Measurements from ENCODE around the gene CCDC142. TPM values are rescaled to one million over a fixed set of nuclear protein-coding genes. Genes with fewer than 3 reads are reported as not detected.

The CCDC142 gene
- total RNA-seq, 2 donors from 2014 or later, result 20.5 to 39.2 TPM

GRCh38 chr2:74530239-74531187 is 47.7 kb upstream of the CCDC142 start:
- H3K36me3 ChIP-seq (replicated peaks in 1 of 2; ENCODE audit: insufficient read depth in 1 of 2, low read depth in 2 of 2), result peaks cover 0 to 4% of the 10 kb centered on the region in 2 donors
- H3K4me3 ChIP-seq, result peak overlapping the region; percentile 37 to 70
- peaks cover 27% of the 10 kb centered on the region for H3K4me1 ChIP-seq
- peak overlapping the region; percentile 8 to 90 (median 68) for H3K27ac ChIP-seq
- no peaks in the 10 kb centered on the region for H3K9me3 ChIP-seq
- intact Hi-C loops (cut with DNase I), result no loop called here
- no peaks in the 10 kb centered on the region for H3K27me3 ChIP-seq
- TF ChIP-seq POLR2A (IDR thresholded peaks at IDR 0.05), result no peak
- TF ChIP-seq, protein P1, sequence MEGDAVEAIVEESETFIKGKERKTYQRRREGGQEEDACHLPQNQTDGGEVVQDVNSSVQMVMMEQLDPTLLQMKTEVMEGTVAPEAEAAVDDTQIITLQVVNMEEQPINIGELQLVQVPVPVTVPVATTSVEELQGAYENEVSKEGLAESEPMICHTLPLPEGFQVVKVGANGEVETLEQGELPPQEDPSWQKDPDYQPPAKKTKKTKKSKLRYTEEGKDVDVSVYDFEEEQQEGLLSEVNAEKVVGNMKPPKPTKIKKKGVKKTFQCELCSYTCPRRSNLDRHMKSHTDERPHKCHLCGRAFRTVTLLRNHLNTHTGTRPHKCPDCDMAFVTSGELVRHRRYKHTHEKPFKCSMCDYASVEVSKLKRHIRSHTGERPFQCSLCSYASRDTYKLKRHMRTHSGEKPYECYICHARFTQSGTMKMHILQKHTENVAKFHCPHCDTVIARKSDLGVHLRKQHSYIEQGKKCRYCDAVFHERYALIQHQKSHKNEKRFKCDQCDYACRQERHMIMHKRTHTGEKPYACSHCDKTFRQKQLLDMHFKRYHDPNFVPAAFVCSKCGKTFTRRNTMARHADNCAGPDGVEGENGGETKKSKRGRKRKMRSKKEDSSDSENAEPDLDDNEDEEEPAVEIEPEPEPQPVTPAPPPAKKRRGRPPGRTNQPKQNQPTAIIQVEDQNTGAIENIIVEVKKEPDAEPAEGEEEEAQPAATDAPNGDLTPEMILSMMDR (IDR thresholded peaks at IDR 0.05), result no peak
- WGBS, 2 donors, result 4 to 7% methylated on average over 19 to 54 of the region's 54 CpGs
- DNase-seq, result peak; percentile 34 to 42 (median 36)
- peak; percentile 13 for ATAC-seq

DNA sequence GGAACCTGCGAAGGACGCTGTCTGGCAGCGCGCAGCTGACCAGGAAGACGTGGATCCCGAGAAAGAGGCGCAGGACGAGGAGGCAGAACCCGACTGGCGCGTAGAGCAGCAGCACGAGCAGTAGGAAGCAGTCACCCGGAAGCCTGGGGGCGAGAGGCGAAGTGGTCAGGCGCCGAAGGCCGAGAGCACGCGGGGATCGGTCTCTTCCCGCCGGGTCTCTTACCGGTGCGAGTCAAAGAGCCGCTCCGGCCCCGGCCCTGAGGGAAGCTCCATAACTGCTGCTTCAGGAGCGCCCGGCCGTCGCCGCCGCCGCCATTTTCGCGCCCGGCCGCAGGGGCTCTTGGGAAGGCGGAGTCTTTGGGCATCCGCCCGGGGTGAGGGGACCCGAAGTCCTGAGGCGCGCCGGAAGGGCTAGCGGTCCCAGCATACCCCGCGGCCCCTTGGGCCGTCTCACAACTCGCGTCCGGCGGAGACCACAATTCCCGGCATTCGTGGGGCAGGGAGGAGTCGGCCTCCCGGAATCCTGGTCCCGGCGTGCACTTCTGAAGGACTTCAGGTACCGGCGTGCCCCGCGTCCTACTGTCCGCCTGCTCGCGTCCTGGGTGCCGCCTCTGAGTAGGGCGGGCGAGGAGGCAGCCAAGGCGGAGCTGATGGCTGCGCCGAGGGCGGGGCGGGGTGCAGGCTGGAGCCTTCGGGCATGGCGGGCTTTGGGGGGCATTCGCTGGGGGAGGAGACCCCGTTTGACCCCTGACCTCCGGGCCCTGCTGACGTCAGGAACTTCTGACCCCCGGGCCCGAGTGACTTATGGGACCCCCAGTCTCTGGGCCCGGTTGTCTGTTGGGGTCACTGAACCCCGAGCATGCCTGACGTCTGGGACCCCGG is 46.8 kb upstream of the CCDC142 start, which contains the start of the genes AUP1 and HTRA2:
Gene AUP1, minus strand, starts transcription at position 350 of the 882 bp plus-strand sequence. Its CDS starts 77 bp downstream, at position 273.
Gene HTRA2, plus strand, starts transcription at position 577 of the 882 bp plus-strand sequence. Its CDS starts 74 bp downstream, at position 651.
- no peaks in the 10 kb centered on the region for H3K27me3 ChIP-seq
- H3K36me3 ChIP-seq (replicated peaks in 1 of 2; ENCODE audit: insufficient read depth in 1 of 2, low read depth in 2 of 2), result peaks cover 0 to 4% of the 10 kb centered on the region in 2 donors
- ATAC-seq (peak; percentile 97), DNase-seq (peak; percentile 98 to 99 (median 98))
- peaks cover 27% of the 10 kb centered on the region for H3K4me1 ChIP-seq
- peak within 1 kb of the TSS; percentile 70 to 82 for H3K4me3 ChIP-seq
- intact Hi-C loops (cut with DNase I), result loop anchor here (5.0 kb wide), 1 partner anchor 37 kb away; no protein-coding TSS in a partner anchor
- TF ChIP-seq POLR2A (IDR thresholded peaks at IDR 0.05), result peak; percentile 42 to 92 (median 90)
- TF ChIP-seq, protein P1 (IDR thresholded peaks at IDR 0.05), result peak in 2 of 7 experiments; percentile 8 to 24
- peak within 1 kb of the TSS; percentile 50 to 90 (median 80) for H3K27ac ChIP-seq
- WGBS, 2 donors, result 0 to 5% methylated on average over 12 to 86 of the region's 87 CpGs
- no peaks in the 10 kb centered on the region for H3K9me3 ChIP-seq

DNA sequence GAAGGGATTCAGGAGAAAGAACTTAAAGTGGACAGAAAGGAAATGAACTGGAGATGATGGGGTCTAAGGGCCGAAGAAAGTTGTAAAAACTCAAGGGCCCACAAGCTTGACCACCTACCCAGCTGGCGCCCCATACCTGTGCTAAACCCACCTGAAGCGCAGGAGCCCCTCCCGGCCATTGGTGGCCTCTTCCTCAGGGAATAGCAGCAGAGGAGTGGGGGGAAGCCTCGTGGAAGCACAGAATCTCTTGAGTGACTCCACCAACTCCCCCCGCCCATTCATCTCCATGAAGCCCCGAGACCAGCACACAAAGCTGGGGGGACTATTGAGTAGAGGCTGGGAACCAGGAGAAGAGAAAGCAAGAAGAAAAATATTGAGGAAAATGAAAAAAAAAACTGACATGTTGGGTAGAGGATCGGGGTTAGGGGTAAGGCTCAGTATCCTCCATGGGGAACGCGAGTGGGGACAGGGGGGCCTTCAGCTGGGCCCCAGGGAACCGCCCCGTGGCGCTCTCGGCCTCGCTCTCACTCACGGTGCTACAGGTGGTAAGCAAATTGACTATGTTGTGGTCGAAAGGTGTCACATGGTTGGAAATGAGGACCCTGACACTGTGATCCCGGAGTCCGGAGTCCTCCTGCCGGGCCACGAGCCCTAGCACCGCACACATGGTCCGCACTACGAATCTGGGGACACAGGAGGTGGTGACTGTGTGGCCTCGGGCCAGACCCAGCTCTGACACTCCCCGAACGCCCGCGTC is 46.0 kb upstream of the CCDC142 start:
- 11 to 15% methylated on average over 23 to 29 of the region's 29 CpGs for WGBS, 2 donors
- peak overlapping the region; percentile 70 to 82 for H3K4me3 ChIP-seq
- H3K27me3 ChIP-seq, result no peaks in the 10 kb centered on the region
- H3K9me3 ChIP-seq, result no peaks in the 10 kb centered on the region
- peaks cover 27% of the 10 kb centered on the region for H3K4me1 ChIP-seq
- peaks cover 0 to 4% of the 10 kb centered on the region in 2 donors for H3K36me3 ChIP-seq (replicated peaks in 1 of 2; ENCODE audit: insufficient read depth in 1 of 2, low read depth in 2 of 2)
- H3K27ac ChIP-seq, result peak overlapping the region; percentile 50 to 90 (median 80)
- DNase-seq, result no peak
- intact Hi-C loops (cut with DNase I), result loop anchor here (5.0 kb wide), 1 partner anchor 36 kb away; no protein-coding TSS in a partner anchor
- ATAC-seq, result no peak
- TF ChIP-seq, protein P1 (IDR thresholded peaks at IDR 0.05), result no peak
- TF ChIP-seq POLR2A (IDR thresholded peaks at IDR 0.05), result no peak

DNA sequence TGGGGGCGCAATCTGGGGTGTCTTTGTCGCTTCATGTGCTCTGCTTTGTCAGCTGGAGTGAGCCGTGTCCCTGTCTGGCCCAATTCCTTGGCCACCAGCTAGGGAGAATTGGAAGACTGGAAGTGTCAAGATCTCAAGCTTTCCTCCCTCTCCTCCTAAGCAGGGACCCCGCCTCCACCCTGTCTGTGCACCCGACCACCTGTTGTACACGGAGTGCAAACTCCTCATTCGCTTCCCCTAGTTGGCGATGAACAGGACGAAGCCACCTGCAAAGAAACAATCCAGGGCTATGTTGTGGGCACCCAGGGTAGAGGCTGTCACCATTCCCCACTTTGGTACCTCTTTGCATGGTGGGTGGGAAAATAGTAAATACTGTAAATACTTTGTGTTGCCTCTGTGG is 44.9 kb upstream of the CCDC142 start:
- DNase-seq, result no peak
- Histone ChIP-seq H3K36me3 (replicated peaks in 1 of 2; ENCODE audit: insufficient read depth in 1 of 2, low read depth in 2 of 2) (peaks cover 0 to 4% of the 10 kb centered on the region in 2 donors), H3K4me1 (peaks cover 27% of the 10 kb centered on the region), H3K27me3 (no peaks in the 10 kb centered on the region), H3K27ac (no peak overlapping the region), H3K9me3 (no peaks in the 10 kb centered on the region), H3K4me3 (no peak overlapping the region)
- intact Hi-C loops (cut with DNase I), result loop anchor here (5.0 kb wide), 1 partner anchor 35 kb away; no protein-coding TSS in a partner anchor
- 90 to 91% methylated on average over 9 of the region's 9 CpGs for WGBS, 2 donors
- no peak for TF ChIP-seq POLR2A (IDR thresholded peaks at IDR 0.05)
- TF ChIP-seq, protein P1 (IDR thresholded peaks at IDR 0.05), result no peak
- ATAC-seq, result no peak

Measured in body of pancreas (tissue), 4 donors.